NCI-H446 (cell line): Measurements from ENCODE around the gene FAM219B.

Experiments used
- DNase-seq, 2 experiments: peaks; one replicate each; lab custom pipeline; 2025; lab: John Stamatoyannopoulos, UW

The FAM219B gene

DNA sequence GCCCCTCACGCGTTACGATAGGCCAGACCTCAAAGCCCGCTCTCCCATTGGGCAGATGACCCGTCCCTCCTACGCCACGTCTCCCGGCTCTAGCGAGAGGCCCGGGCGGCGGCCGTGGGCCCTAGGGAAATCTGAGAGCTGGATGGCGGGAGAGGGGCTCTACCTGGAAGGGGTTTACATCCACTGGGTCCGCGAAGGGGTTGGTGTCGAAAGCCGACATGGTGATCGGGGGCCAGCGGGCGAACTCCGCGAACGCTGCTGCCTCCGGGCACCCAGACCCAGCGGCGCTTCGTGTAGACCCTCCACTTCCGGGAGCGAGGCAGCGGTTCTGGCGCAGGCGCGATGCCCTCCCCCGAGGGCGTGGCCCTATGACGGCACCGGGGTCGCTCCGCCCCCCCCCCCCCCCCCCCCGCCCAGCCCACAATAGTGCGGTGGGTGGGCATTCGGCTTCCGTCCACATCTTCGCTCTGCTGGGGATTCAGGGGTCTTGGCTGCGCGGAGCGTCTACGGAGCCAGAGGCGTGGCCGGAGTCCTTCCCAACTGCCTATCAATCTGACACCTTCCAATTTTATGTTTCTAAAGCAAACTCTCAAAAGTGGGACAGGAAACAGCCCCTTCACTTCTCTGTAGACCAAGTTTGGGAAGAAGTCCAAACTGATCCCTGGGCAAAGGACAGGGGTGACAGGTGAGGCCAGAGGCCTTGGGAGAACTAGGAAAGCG, 33.5 kb downstream of the FAM219B start, which contains the start of gene SCAMP2:
SCAMP2 (minus strand) TSS at position 330 of the 720 bp plus-strand sequence; CDS start at position 220, 110 bp downstream.
- peak; percentile 61 to 91 for DNase-seq

DNA sequence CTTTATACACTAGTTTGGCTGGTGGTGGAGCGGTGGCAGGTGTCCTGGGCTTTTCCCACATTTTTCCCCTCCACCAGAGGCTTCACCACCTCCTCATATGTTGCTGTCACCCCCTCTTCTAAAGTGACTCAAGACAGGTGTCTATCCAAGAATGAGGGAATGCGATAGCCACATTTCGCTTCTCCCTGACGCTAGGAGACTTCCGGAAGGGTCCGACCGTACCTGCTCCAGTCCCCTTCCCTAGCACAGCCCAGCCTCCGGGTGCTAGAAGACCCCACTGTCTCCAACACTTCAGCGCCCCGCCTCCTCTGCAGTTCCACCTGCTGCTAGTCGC, 34.0 kb downstream of the FAM219B start:
- DNase-seq: no peak

DNA sequence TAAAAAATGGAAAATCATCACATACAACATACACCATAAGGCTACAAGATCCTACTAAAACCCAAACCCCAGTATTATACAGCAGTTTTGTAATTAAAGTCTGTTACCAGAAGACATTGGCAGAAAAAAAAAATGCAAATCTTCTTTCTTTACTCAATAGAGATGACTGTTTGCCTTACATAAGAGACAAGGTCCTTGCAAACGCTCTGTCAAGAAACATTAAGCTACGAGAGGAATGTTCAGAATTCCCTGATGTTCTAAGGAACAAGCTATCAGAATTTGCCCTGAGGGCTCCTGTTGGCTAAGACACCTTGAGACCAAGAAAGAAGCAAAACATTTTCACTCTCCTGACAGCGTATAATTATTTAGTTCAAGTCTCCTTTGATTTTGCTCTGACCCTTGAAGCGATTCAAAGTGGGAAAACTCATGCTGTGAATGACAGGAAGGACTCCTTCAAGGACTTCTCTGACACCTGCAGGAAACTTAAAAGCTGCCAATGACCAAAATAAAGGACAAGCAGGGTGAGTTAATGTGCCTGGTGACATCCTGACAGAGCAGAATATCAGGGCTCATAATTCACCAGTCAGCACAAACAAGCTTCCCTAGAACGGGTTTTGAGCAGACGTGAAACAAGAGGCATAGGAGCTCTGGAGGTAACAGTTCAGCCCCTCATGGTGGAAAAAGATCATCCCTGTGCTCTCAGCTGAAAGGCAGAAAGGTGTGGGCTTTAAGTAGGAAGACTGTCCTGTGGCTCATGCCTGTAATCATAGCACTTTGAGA, 36.0 kb downstream of the FAM219B start:
- no peak for DNase-seq

GRCh38 chr15:74869726-74870407, 36.8 kb downstream of the FAM219B start:
- no peak for DNase-seq

GRCh38 chr15:74869372-74869725, 37.3 kb downstream of the FAM219B start:
- DNase-seq: no peak

- no peak for DNase-seq
Observed at GRCh38 chr15:74868059-74868458, 38.6 kb downstream of the FAM219B start.

DNA sequence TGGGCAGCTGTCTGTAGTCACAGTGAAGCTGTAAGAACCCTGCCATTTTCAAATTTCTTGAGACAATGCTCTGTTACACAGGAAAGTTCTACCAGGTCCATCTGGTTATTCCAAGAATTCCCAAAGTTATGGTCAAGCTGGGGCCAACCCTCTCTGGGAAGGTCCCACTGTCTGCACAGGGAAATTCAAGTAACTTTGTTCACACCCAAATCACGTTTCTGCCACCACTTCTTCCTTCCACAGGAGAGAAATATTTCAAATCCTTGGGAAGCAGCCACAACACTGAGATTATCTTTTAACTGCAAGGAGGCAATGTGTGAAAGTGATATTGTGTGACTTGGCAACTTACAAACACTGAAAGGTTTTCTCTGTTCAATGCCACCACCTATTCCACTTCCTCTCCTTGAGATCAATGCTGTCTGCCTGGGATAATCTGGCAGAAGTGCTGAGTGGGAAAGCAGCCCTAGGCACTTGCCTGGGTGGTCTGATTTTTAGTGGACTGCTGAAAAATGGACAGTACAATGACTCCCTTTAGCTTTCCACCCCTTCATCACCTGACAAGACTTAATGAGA, 39.1 kb downstream of the FAM219B start:
- no peak for DNase-seq

DNA sequence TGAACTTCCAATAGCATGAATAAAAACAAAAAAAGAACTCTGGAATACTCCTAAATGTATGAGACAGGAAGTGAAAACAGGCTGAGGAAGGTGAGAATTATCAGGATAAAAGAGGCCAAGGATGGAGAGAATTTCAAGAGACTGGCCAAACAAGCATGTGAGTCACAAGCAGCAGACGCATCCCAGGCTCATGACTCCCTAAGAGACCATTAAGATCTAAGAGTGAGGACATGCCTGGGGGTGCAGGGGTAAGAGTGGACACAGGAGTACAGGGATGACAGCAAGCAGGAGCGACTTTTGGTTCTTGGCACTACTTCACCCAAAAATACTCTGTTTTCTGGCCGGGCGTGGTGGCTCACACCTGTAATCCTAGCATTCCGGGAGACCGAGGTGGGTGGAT, 40.6 kb downstream of the FAM219B start:
- no peak for DNase-seq

DNA sequence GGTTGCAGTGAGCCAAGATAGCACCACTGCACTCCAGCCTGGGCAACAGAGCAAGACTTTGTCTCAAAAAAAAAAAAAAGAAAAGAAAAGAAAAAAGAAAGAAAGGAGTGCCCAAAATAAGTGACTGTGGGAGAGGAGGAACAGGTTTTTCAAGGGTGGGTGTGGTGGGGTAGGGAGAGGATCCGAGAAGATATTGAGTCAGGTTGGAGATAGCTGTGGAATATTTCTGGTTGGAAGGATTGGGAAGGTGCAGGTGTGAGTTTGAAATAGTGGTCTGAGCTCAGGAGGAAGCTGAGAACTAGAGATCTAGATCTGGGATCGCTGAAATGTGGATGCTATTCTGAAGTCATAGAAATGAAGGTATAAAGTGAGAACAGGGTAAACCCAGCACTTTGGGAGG, 41.3 kb downstream of the FAM219B start:
- no peak for DNase-seq

- no peak for DNase-seq
Observed at GRCh38 chr15:74864296-74864695, 42.4 kb downstream of the FAM219B start.

DNA sequence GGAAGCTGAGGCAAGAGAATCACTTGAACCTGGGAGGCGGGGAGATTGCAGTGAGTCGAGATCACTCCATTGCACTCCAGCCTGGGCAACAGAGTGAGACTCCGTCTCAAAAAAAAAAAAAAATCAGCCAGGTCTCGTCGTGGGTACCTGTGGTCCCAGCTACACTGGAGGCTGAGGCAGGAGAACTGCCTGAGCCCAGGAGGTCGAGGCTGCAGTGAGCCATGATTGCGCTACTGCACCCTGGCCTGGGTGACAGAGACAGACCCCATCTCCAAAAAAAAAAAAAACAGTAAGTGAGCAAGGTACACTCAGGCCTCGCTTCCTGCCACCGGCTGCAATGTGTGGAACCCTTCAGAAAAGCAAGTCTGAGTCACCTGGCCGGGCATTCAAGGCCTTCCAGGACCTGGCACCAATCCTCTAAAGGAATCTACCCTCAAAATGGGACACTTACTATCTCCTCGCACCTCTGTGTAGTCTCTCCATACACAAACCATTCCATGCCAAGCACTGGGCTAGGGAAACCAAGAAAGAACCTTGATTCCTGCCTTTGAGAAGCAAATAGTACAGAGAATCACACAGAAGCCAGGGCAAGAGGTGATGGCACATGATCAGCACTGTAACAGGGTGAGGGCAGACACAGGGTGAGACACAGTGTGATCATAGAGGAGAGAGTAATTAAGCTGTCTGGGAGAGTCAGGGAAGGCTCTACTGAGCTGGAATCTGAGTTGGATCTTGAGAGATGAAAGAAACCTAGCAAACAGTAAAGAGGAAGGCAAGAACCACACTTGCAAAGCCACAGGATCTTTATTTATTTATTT, 43.2 kb downstream of the FAM219B start:
- no peak for DNase-seq

GRCh38 chr15:74858369-74858740, 48.3 kb downstream of the FAM219B start:
- no peak for DNase-seq

- no peak for DNase-seq
Observed at GRCh38 chr15:74857671-74858368, 48.8 kb downstream of the FAM219B start.

- DNase-seq: no peak
Observed at GRCh38 chr15:74857082-74857655, 49.5 kb downstream of the FAM219B start.

GRCh38 chr15:74856537-74856936, 50.1 kb downstream of the FAM219B start:
- no peak for DNase-seq

DNA sequence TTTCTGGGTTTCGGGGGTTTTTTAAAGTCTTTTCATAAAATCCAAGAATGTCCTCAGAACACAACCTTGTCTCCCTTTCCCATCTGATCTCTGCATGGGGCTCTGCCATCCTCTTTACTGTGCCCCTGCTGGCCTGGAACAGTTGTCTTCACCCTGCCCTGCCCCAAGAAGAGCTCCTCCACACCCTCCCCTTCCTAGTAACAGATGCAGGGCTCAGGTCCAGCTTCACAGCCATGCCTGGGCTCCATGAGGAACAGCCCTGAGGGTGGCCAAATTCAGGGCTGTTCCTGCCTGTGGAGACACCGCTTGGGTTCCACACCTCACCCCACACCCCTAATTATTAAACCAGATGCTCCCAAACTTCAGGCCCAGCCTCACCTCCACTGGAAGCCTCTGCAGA, 50.8 kb downstream of the FAM219B start:
- DNase-seq: peak in 1 of 2 experiments; percentile 48

DNA sequence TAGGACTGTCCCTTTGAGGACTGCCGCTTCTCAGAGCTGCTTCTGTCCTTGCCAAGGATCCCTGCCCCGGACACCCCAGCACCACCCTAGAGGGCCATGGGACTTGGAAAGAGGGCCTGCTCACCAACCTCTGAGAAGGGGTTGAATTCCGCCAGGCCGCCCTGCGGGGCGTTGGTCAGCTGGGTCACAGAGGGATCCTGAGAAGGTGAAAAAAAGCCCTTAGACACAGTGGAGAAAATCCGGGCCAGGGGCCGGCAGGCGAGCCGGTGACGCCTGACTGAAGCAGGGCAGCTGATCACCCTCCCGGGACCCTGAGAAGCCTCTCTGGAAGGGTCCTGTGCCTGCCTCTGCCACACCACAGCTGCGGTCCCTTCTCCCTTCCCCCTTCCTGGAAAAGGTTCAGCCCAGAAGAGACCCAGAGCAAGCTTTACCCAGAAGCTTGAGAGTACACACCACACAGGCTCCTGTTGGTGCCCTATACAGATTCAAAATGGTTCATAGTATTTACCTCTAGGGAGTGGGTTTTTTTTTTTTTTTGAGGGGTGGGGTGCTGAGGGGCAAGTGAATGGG, 52.1 kb downstream of the FAM219B start:
- no peak for DNase-seq

GRCh38 chr15:74851960-74852359, 54.7 kb downstream of the FAM219B start:
- no peak for DNase-seq

GRCh38 chr15:74850393-74850792, 56.3 kb downstream of the FAM219B start:
- DNase-seq: no peak
